MM.1S (cell line): ENCODE measurements around the gene CIZ1.

ENCODE experiments used
- CTCF ChIP-seq: fragments of 300-600 bp; sonication (generic); IDR thresholded peaks from 2 replicates; pipeline ENCODE4 v1.5.1; 2016; ENCODE audit warnings: antibody characterized with exemption, low read length, mixed read lengths
- EZH2 ChIP-seq: fragments of 300-600 bp; sonication (generic); optimal IDR thresholded peaks from 2 replicates; pipeline ENCODE3; 2017; ENCODE audit warnings: low read depth, mild to moderate bottlenecking, antibody characterized with exemption, low read length, mixed read lengths
- EZH2phosphoT487 ChIP-seq: fragments of 300-600 bp; sonication (generic); IDR thresholded peaks from 2 replicates; pipeline ENCODE4 v1.6.1; 2018; ENCODE audit warnings: antibody characterized with exemption, low read length

- no peak for TF ChIP-seq CTCF
- no peak for TF ChIP-seq EZH2
- TF ChIP-seq EZH2phosphoT487: no peak
Measured at GRCh38 chr9:128211186-128211980, 20.0 kb upstream of the CIZ1 start.
